Activated CD8-positive, alpha-beta T cell treated with anti-CD3 and anti-CD28 coated beads for 36 hours (primary cell): ENCODE measurements around the gene CMTM1. TPM values are rescaled to one million over a fixed set of nuclear protein-coding genes. Genes with fewer than 3 reads are reported as not detected.
A peak's percentile ranks its signal among the peaks of the same experiment; 100 is the strongest.
"Not testable (repeated sequence)": the region's sequence is repeated elsewhere in the genome, so short reads cannot be mapped to it uniquely, and the experiment has no call there.

Source experiments
- ATAC-seq: fragments of 200-7000 bp; cut with Tn5 transposase; one replicate; pipeline ENCODE4 v1.10.0; 2021; ENCODE audit warnings: mild to moderate bottlenecking, moderate library complexity
- CTCF ChIA-PET: fragments of 350-600 bp; sonication (Branson Sonifier 250); formaldehyde crosslinking; loops from one replicate; lab custom pipeline; 2021; ENCODE audit warnings: antibody characterized with exemption; lab: Charles Lee
- POLR2A ChIA-PET: fragments of 350-600 bp; sonication (Branson Sonifier 250); formaldehyde crosslinking; loops from one replicate; lab custom pipeline; 2021; ENCODE audit warnings: antibody characterized with exemption; lab: Charles Lee
- DNase-seq: peaks from one replicate; pipeline ENCODE4 v3.0.0-alpha.2; 2020
- H3K27ac Mint-ChIP-seq: one replicate; pipeline ENCODE4 v1.8.0; 2021; ENCODE audit warnings: mild to moderate bottlenecking, mixed read lengths
- H3K27me3 Mint-ChIP-seq: one replicate; pipeline ENCODE4 v1.8.0; 2021; ENCODE audit warnings: mixed read lengths
- H3K36me3 Mint-ChIP-seq: one replicate; pipeline ENCODE4 v1.8.0; 2021; ENCODE audit warnings: low read depth, mixed read lengths
- H3K4me1 Mint-ChIP-seq: one replicate; pipeline ENCODE4 v1.8.0; 2021; ENCODE audit warnings: low read depth, mixed read lengths
- H3K4me3 Mint-ChIP-seq: one replicate; pipeline ENCODE4 v1.8.0; 2021; ENCODE audit warnings: mild to moderate bottlenecking, moderate library complexity, mixed read lengths
- H3K9me3 Mint-ChIP-seq: one replicate; pipeline ENCODE4 v1.8.0; 2021; ENCODE audit warnings: mixed read lengths
- CTCF ChIP-seq: fragments of 200-600 bp; IDR thresholded peaks from one replicate; pipeline ENCODE4 v1.8.0; 2022; ENCODE audit warnings: antibody characterized with exemption, mild to moderate bottlenecking
- intact Hi-C: fragments of 100-400 bp; cut with micrococcal nuclease; formaldehyde crosslinking; loops from one replicate; pipeline ENCODE4 v1.10.0; 2022
- total RNA-seq, 2 experiments: library from RNA; stranded (reverse); gene quantifications; one replicate each; pipeline ENCODE4 v1.2.3, GENCODE V29; 2021

Gene CMTM1
- total RNA-seq, 2 experiments from 2014 or later, result 5.4 to 6.2 TPM

GRCh38 chr16:66605979-66606751 is 39.9 kb downstream of the CMTM1 start:
- Mint-ChIP-seq H3K4me1 (peaks cover 40% of the 10 kb centered on the region), H3K36me3 (peaks cover 21% of the 10 kb centered on the region), H3K27ac (peak overlapping the region; percentile 71), H3K4me3 (peak overlapping the region; percentile 70), H3K27me3 (no peaks in the 10 kb centered on the region), H3K9me3 (no peaks in the 10 kb centered on the region)
- no peak for TF ChIP-seq CTCF
- no peak for ATAC-seq
- POLR2A ChIA-PET, result no interaction called here
- intact Hi-C loops, result loop anchor here (5.0 kb wide), 2 partner anchors 44 to 199 kb away; no protein-coding TSS in a partner anchor
- CTCF ChIA-PET, result interaction anchor here (0.8 to 4.5 kb wide), 4 partner anchors 45 to 201 kb away, joined by 3 to 38 read pairs (median 3); partner anchors contain the start of gene CKLF
- DNase-seq, result peak; percentile 33

DNA sequence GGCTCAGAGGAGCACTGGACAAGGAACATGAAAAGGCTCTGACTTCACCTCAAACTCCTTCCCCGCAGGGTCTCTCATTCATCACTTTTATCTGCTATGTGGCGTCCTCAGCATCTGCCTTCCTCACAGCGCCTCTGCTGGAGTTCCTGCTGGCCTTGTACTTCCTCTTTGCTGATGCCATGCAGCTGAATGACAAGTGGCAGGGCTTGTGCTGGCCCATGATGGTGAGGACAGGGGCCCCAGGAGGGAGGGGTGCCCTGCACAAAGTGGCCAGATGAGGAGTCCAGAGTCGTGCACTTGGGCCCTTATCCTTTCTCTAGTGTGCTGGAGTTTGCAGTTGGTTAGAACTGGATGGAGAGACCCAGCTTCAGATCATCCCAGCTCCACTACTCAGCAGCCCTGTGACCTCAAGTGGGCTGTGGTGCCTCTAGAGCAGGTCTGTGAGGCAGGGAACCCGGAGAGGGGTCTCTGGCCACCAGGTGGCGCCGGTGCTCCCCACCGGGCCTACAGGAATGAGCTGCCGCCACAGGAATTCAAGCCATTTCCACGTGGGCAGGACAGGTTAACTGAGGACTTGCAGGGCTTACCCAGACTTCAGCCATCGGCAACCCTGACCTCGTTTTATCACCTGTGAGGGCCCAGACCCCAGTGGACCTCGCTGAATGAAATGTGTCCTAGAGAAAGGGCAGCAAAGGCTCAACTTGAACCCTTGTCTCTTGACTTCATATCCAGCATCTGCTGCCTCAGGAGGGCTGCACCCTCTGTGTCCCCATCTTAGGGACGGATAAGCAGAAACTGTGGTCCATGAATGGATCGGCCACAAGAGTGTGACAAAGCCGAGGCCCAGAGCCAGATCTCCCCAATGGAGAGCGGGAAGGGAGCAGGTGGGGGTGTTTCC is 42.3 kb downstream of the CMTM1 start:
- Mint-ChIP-seq H3K27me3 (no peaks in the 10 kb centered on the region), H3K27ac (peak overlapping the region; percentile 71), H3K36me3 (peaks cover 26% of the 10 kb centered on the region), H3K4me1 (peaks cover 35% of the 10 kb centered on the region), H3K4me3 (no peak overlapping the region), H3K9me3 (no peaks in the 10 kb centered on the region)
- ATAC-seq (peak; percentile 31), DNase-seq (peak; percentile 92)
- POLR2A ChIA-PET, result interaction anchor here (0.6 to 1.5 kb wide), 4 partner anchors 11 to 57 kb away, joined by 3 to 8 read pairs (median 3); partner anchors contain the start of gene CKLF
- TF ChIP-seq CTCF, result peak; percentile 85
- intact Hi-C loops, result loop anchor here (5.0 kb wide), 2 partner anchors 46 to 201 kb away; no protein-coding TSS in a partner anchor
- CTCF ChIA-PET, result interaction anchor here (0.6 to 4.5 kb wide), 51 partner anchors 10 to 260 kb away, joined by 3 to 38 read pairs (median 6); partner anchors contain the start of genes CKLF, CMTM1, CMTM4 and NAE1

- no peaks in the 10 kb centered on the region for H3K27me3 Mint-ChIP-seq
- H3K36me3 Mint-ChIP-seq, result peaks cover 26% of the 10 kb centered on the region
- CTCF ChIA-PET, result interaction anchor here (0.6 to 4.5 kb wide), 44 partner anchors 10 to 259 kb away, joined by 3 to 38 read pairs (median 6); partner anchors contain the start of genes CKLF, CMTM1, CMTM4 and NAE1
- H3K4me3 Mint-ChIP-seq, result no peak overlapping the region
- intact Hi-C loops, result loop anchor here (5.0 kb wide), 2 partner anchors 47 to 202 kb away; no protein-coding TSS in a partner anchor
- POLR2A ChIA-PET, result interaction anchor here (0.6 to 1.5 kb wide), 3 partner anchors 18 to 58 kb away, joined by 3 to 8 read pairs (median 3); partner anchors contain the start of gene CKLF
- H3K9me3 Mint-ChIP-seq, result no peaks in the 10 kb centered on the region
- no peak overlapping the region for H3K27ac Mint-ChIP-seq
- TF ChIP-seq CTCF, result no peak
- ATAC-seq, result no peak
- H3K4me1 Mint-ChIP-seq, result peaks cover 30% of the 10 kb centered on the region
- DNase-seq, result no peak
Observed at GRCh38 chr16:66609139-66609510, 42.9 kb downstream of the CMTM1 start.

DNA sequence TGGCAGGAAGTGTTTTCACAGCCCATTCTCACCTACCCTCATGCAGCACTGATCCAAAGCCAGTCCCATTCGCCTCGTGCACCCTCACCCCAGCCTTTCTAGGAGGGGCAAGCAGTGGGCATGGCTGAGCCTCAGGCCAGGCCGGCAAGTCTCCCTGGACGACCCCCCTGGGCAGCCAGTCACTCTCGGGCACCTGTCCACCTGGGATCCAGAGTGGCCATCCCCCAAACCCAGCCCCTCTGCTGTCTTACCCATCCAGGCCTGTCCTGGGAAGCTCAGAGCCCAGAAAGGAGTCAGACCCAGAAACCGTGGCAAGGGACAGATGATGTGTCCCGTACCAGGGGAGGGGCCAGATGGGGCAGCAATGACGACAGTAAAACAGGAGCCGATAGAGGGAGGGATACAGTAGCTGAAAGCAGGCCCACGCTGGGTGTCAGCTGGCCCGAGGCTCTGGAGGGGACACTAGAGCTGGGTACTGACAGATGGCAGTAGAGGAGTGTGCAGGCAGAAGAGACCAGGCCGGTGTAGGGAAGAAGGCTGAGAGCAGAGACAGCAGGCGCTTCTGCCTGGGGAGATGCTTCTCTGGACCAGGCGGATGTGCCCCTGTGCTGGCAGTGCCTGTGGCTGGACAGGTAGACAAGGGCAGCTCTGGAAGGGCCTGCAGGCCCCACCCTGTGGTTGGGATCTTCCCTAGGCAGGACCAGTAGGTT is 44.0 kb downstream of the CMTM1 start:
- intact Hi-C loops, result no loop called here

DNA sequence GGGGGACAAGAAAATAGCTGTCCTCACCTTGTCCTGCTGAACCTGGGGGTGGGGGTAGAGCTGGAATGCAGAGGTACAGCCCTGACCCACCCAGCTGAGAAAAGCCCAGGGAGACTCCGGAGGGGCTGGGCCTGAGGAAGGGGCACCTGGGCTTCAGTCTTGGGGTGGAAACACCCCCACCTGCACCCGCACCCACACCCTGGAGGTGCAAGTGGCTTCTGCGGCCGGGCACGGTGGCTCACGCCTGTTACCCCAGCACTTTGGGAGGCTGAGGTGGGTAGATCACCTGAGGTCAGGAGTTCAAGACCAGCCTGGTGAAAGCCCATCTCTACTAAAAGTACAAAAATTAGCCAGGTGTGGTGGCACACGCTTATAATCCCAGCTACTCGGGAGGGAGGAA is 45.7 kb downstream of the CMTM1 start:
- H3K27me3 Mint-ChIP-seq, DNase-seq: not testable (repeated sequence)

More for the DNA sequence above, 44.0 kb downstream of the CMTM1 start:
- DNase-seq, result no peak
- Mint-ChIP-seq H3K4me1 (peaks cover 30% of the 10 kb centered on the region), H3K27me3 (no peaks in the 10 kb centered on the region), H3K36me3 (peaks cover 28% of the 10 kb centered on the region), H3K27ac (no peak overlapping the region), H3K4me3 (no peak overlapping the region), H3K9me3 (no peaks in the 10 kb centered on the region)
- no peak for TF ChIP-seq CTCF
- no peak for ATAC-seq
- POLR2A ChIA-PET, result interaction anchor here (1.3 kb wide), 1 partner anchor 47 kb away, joined by 4 read pairs; no protein-coding TSS in a partner anchor
- CTCF ChIA-PET, result interaction anchor here (1.0 to 4.5 kb wide), 7 partner anchors 31 to 257 kb away, joined by 3 to 38 read pairs (median 6); partner anchors contain the start of genes CMTM1 and CMTM2

More for the DNA sequence above, 45.7 kb downstream of the CMTM1 start:
- H3K4me3 Mint-ChIP-seq, H3K27ac Mint-ChIP-seq, ATAC-seq, POLR2A ChIA-PET, intact Hi-C loops, H3K9me3 Mint-ChIP-seq: not testable (repeated sequence)
- CTCF ChIA-PET, result interaction anchor here (0.6 kb wide), 1 partner anchor 8 kb away, joined by 3 read pairs; no protein-coding TSS in a partner anchor
- Mint-ChIP-seq H3K4me1 (peaks cover 19% of the 10 kb centered on the region), H3K36me3 (peaks cover 23% of the 10 kb centered on the region)
